Small intestine (tissue), 16 donors: ENCODE data around the gene NEK6. TPM values are rescaled to one million over a fixed set of nuclear protein-coding genes. Genes with fewer than 3 reads are reported as not detected.

Experiments used
- DNase-seq, 2 donors: peaks; one replicate each; pipeline versions ENCODE4 v3.0.0 to v3.0.0-alpha.2; 2013
- FAIRE-seq: peaks from 2 replicates; lab custom pipeline; 2012; peaks lifted over from hg19 to GRCh38; lab: Jason Lieb, UNC
- H3K27ac ChIP-seq, 3 donors: one replicate each; pipeline ENCODE4 v1.5.1; 2013; ENCODE audit warnings: low read length in 2 of 3, mild to moderate bottlenecking in 2 of 3, control low read depth in 1 of 3, inconsistent platforms in 1 of 3, low read depth in 1 of 3, moderate library complexity in 1 of 3
- H3K27me3 ChIP-seq, 3 donors: one replicate each; pipeline ENCODE4 v1.6.1; 2013; ENCODE audit warnings: low read length in 3 of 3, inconsistent platforms in 1 of 3; ENCODE audit not compliant: control insufficient read depth in 3 of 3, insufficient read depth in 3 of 3
- H3K36me3 ChIP-seq, 3 donors: one replicate each; pipeline ENCODE4 v1.6.1; 2013; ENCODE audit warnings: low read length in 3 of 3, inconsistent platforms in 1 of 3, low read depth in 1 of 3, mild to moderate bottlenecking in 1 of 3, moderate library complexity in 1 of 3; ENCODE audit not compliant: control insufficient read depth in 3 of 3, insufficient read depth in 2 of 3
- H3K4me1 ChIP-seq, 3 donors: one replicate each; pipeline ENCODE4 v1.6.1; 2013; ENCODE audit warnings: low read length in 2 of 3, inconsistent platforms in 1 of 3, low read depth in 1 of 3, mild to moderate bottlenecking in 1 of 3, moderate library complexity in 1 of 3; ENCODE audit not compliant: control insufficient read depth in 3 of 3, insufficient read depth in 2 of 3
- H3K4me3 ChIP-seq, 3 donors: one replicate each; pipeline ENCODE4 v1.5.1; 2013; ENCODE audit warnings: low read length in 3 of 3, control low read depth in 1 of 3, inconsistent platforms in 1 of 3, low read depth in 1 of 3, mild to moderate bottlenecking in 1 of 3, moderate library complexity in 1 of 3
- H3K9me3 ChIP-seq, 2 donors: one replicate each; pipeline ENCODE4 v1.6.1; 2013; ENCODE audit warnings: low read depth in 1 of 2, low read length in 1 of 2; ENCODE audit not compliant: control insufficient read depth in 2 of 2, insufficient read depth in 1 of 2
- WGBS, 3 donors: extraction: QIAGEN DNeasy Blood & Tissue Kit; methylation state at CpG; one replicate each; pipeline ENCODE4 v1.1.7; 2013; 5-methylcytosine and 5-hydroxymethylcytosine counted together
- long read RNA-seq, 10 donors: transcript quantifications; one replicate each; lab custom pipeline, GENCODE V29; 2026
- polyA plus RNA-seq, 4 donors: library from polyadenylated mRNA; stranded (reverse) in 3 of 4; unstranded in 1 of 4; fragments of 200-250 nt in 3 of 4; fragments of 120-200 nt in 1 of 4; gene quantifications; one replicate each; pipeline versions ENCODE4 v1.2.1 to v1.2.3, GENCODE V29; 2013
- donor health status: healthy with polysubstance abuse.
- donor health status: control.
- donor health status: control.
- donor health status: Bipolar disorder and iron deficiency.
- donor health status: healthy.

The NEK6 gene
- polyA plus RNA-seq: 10 to 100 TPM in 3 of 4 donors, 1 to 10 TPM in 1; 9.7 to 31.2 (median 23.6) TPM
- long read RNA-seq, donor 1, transcript NEK6-201 (10 exons, 3,447 nt): major isoform, 21 of 398 reads
- long read RNA-seq, donor 1, partial matches to known transcripts: 377 of 398 reads
- long read RNA-seq, donor 1, other reads (novel, unspliced or antisense): 0 of 398 reads
- long read RNA-seq, donor 2, partial matches to known transcripts: 0 of 3 reads
- long read RNA-seq, donor 2, other reads (novel, unspliced or antisense): 0 of 3 reads
- long read RNA-seq, donor 3, transcript NEK6-201 (10 exons, 3,447 nt): major isoform, 7 of 15 reads
- long read RNA-seq, donor 3, partial matches to known transcripts: 7 of 15 reads
- long read RNA-seq, donor 3, other reads (novel, unspliced or antisense): 0 of 15 reads
- long read RNA-seq, donor 4: 0 reads
- long read RNA-seq, donor 5, partial matches to known transcripts: 0 of 3 reads
- long read RNA-seq, donor 5, other reads (novel, unspliced or antisense): 0 of 3 reads
- long read RNA-seq, donor 6, partial matches to known transcripts: 24 of 98 reads
- long read RNA-seq, donor 6, other reads (novel, unspliced or antisense): 69 of 98 reads
- long read RNA-seq, donor 7: 0 reads
- long read RNA-seq, donor 8: 0 reads
- long read RNA-seq, donor 9, transcript NEK6-201 (10 exons, 3,447 nt): major isoform, 5 of 5 reads
- long read RNA-seq, donor 9, partial matches to known transcripts: 0 of 5 reads
- long read RNA-seq, donor 9, other reads (novel, unspliced or antisense): 0 of 5 reads
- long read RNA-seq, donor 10, transcript NEK6-201 (10 exons, 3,447 nt): major isoform, 11 of 29 reads
- long read RNA-seq, donor 10, partial matches to known transcripts: 15 of 29 reads
- long read RNA-seq, donor 10, other reads (novel, unspliced or antisense): 0 of 29 reads

GRCh38 chr9:124257844-124258606, at the start of gene NEK6:
Gene NEK6 (plus strand): TSS chr9:124257949. CDS start chr9:124301965, 44,016 bp downstream.
- peak in 1 of 2 donors; percentile 41 for DNase-seq
- 0 to 1% (median 1%) methylated on average over 38 to 116 of the region's 116 CpGs for WGBS, 3 donors

GRCh38 chr9:124208571-124208970, 49.2 kb upstream of the NEK6 start:
- FAIRE-seq (no peak), DNase-seq (no peak)
- H3K9me3 ChIP-seq: peaks cover 0 to 21% of the 10 kb centered on the region in 2 donors
- H3K27me3 ChIP-seq: no peaks in the 10 kb centered on the region
- no peaks in the 10 kb centered on the region for H3K36me3 ChIP-seq
- H3K27ac ChIP-seq: no peak overlapping the region
- no peaks in the 10 kb centered on the region for H3K4me1 ChIP-seq
- WGBS, 3 donors: 78 to 92% (median 85%) methylated on average over 3 of the region's 3 CpGs
- no peak overlapping the region for H3K4me3 ChIP-seq

More at GRCh38 chr9:124257844-124258606, at the start of gene NEK6:
- Histone ChIP-seq H3K9me3 (no peaks in the 10 kb centered on the region), H3K27me3 (no peaks in the 10 kb centered on the region), H3K4me3 (peak within 1 kb of the TSS; percentile 90 to 95 (median 94)), H3K4me1 (peaks cover 3 to 31% (median 17%) of the 10 kb centered on the region in 3 donors), H3K36me3 (peaks cover 0 to 3% (median 0%) of the 10 kb centered on the region in 3 donors), H3K27ac (peak within 1 kb of the TSS; percentile 88 to 97 (median 90))
- FAIRE-seq: no peak

GRCh38 chr9:124209279-124209678, 48.5 kb upstream of the NEK6 start:
- Histone ChIP-seq H3K9me3 (peaks cover 0 to 21% of the 10 kb centered on the region in 2 donors), H3K4me1 (no peaks in the 10 kb centered on the region), H3K27me3 (no peaks in the 10 kb centered on the region), H3K27ac (no peak overlapping the region), H3K4me3 (no peak overlapping the region), H3K36me3 (no peaks in the 10 kb centered on the region)
- WGBS, 3 donors: 81 to 90% (median 86%) methylated on average over 7 of the region's 7 CpGs
- DNase-seq (no peak), FAIRE-seq (no peak)

GRCh38 chr9:124209774-124210173, 48.0 kb upstream of the NEK6 start:
- Histone ChIP-seq H3K27me3 (no peaks in the 10 kb centered on the region), H3K36me3 (no peaks in the 10 kb centered on the region), H3K4me1 (no peaks in the 10 kb centered on the region), H3K27ac (no peak overlapping the region), H3K9me3 (peaks cover 0 to 18% of the 10 kb centered on the region in 2 donors), H3K4me3 (no peak overlapping the region)
- DNase-seq (no peak), FAIRE-seq (no peak)
- WGBS, 3 donors: 86 to 98% (median 94%) methylated on average over 2 of the region's 2 CpGs

- H3K27me3 ChIP-seq: no peaks in the 10 kb centered on the region
- no peak overlapping the region for H3K4me3 ChIP-seq
- no peak for FAIRE-seq
- peak in 1 of 2 donors; percentile 78 for DNase-seq
- WGBS, 3 donors: 16 to 51% (median 17%) methylated on average over 3 of the region's 3 CpGs
- H3K36me3 ChIP-seq: no peaks in the 10 kb centered on the region
- H3K27ac ChIP-seq: no peak overlapping the region
- no peaks in the 10 kb centered on the region for H3K4me1 ChIP-seq
- peaks cover 0 to 8% of the 10 kb centered on the region in 2 donors for H3K9me3 ChIP-seq
Observed at GRCh38 chr9:124210697-124211096, 47.1 kb upstream of the NEK6 start.

GRCh38 chr9:124212381-124213050, 45.2 kb upstream of the NEK6 start:
- no peak for FAIRE-seq
- no peaks in the 10 kb centered on the region for H3K36me3 ChIP-seq
- WGBS, 3 donors: 73 to 79% (median 77%) methylated on average over 12 of the region's 12 CpGs
- H3K27me3 ChIP-seq: no peaks in the 10 kb centered on the region
- no peak for DNase-seq
- H3K9me3 ChIP-seq: no peaks in the 10 kb centered on the region
- H3K4me3 ChIP-seq: no peak overlapping the region
- peaks cover 0 to 3% (median 0%) of the 10 kb centered on the region in 3 donors for H3K4me1 ChIP-seq
- no peak overlapping the region for H3K27ac ChIP-seq

GRCh38 chr9:124213396-124213795, 44.4 kb upstream of the NEK6 start:
- no peaks in the 10 kb centered on the region for H3K36me3 ChIP-seq
- DNase-seq: no peak
- no peak overlapping the region for H3K4me3 ChIP-seq
- peaks cover 0 to 4% (median 3%) of the 10 kb centered on the region in 3 donors for H3K4me1 ChIP-seq
- H3K27me3 ChIP-seq: no peaks in the 10 kb centered on the region
- FAIRE-seq: no peak
- WGBS, 3 donors: 93% methylated on average over 12 of the region's 12 CpGs
- no peaks in the 10 kb centered on the region for H3K9me3 ChIP-seq
- no peak overlapping the region for H3K27ac ChIP-seq
